ENCODE measurements around the gene TMF1. TPM values are rescaled to one million over a fixed set of nuclear protein-coding genes. Genes with fewer than 3 reads are reported as not detected.

The TMF1 gene
- total and polyA plus RNA-seq, 8 donors: 6.0 to 53.8 (median 12.6) TPM

GRCh38 chr3:69032142-69032541 lies 20.0 kb downstream of the TMF1 start:
- no peaks in the 10 kb centered on the region for H3K27me3 ChIP-seq
- TF ChIP-seq POLR2AphosphoS5 (IDR thresholded peaks at IDR 0.05) (no peak), POLR2A (IDR thresholded peaks at IDR 0.05) (no peak), CTCF (IDR thresholded peaks at IDR 0.05) (no peak), EP300 (IDR thresholded peaks at IDR 0.05) (no peak)

GRCh38 chr3:69031635-69032034 lies 20.5 kb downstream of the TMF1 start:
- H3K36me3 ChIP-seq: peaks cover 65 to 99% (median 98%) of the 10 kb centered on the region in 4 donors
- TF ChIP-seq POLR2A (IDR thresholded peaks at IDR 0.05) (no peak), EP300 (IDR thresholded peaks at IDR 0.05) (no peak), POLR2AphosphoS5 (IDR thresholded peaks at IDR 0.05) (no peak), CTCF (IDR thresholded peaks at IDR 0.05) (no peak)
- intact Hi-C loops (cut with DNase I; ENCODE audit: low total_unique reads): no loop called here

More at GRCh38 chr3:69032142-69032541, 20.0 kb downstream of the TMF1 start:
- no peak overlapping the region for H3K27ac ChIP-seq
- intact Hi-C loops (cut with DNase I; ENCODE audit: low total_unique reads): no loop called here
- no peaks in the 10 kb centered on the region for H3K9me3 ChIP-seq
- no peaks in the 10 kb centered on the region for H3K4me1 ChIP-seq
- H3K36me3 ChIP-seq: peaks cover 66 to 99% (median 98%) of the 10 kb centered on the region in 4 donors
- H3K4me3 ChIP-seq: no peak overlapping the region
- DNase-seq: no peak
- 84 to 96% (median 92%) methylated on average over 2 of the region's 2 CpGs for WGBS, 5 donors

GRCh38 chr3:69020857-69021256 lies 31.3 kb downstream of the TMF1 start:
- Histone ChIP-seq H3K36me3 (peaks cover 12 to 72% (median 61%) of the 10 kb centered on the region in 4 donors), H3K4me1 (no peaks in the 10 kb centered on the region), H3K27ac (no peak overlapping the region), H3K27me3 (no peaks in the 10 kb centered on the region), H3K9me3 (no peaks in the 10 kb centered on the region), H3K4me3 (no peak overlapping the region)
- WGBS, 5 donors: 57 to 69% (median 60%) methylated on average over 4 of the region's 4 CpGs
- DNase-seq: no peak
- intact Hi-C loops (cut with DNase I; ENCODE audit: low total_unique reads): no loop called here
- no peak for TF ChIP-seq EP300 (IDR thresholded peaks at IDR 0.05)
- no peak for TF ChIP-seq POLR2A (IDR thresholded peaks at IDR 0.05)
- no peak for TF ChIP-seq POLR2AphosphoS5 (IDR thresholded peaks at IDR 0.05)
- no peak for TF ChIP-seq CTCF (IDR thresholded peaks at IDR 0.05)

More at GRCh38 chr3:69031635-69032034, 20.5 kb downstream of the TMF1 start:
- no peaks in the 10 kb centered on the region for H3K9me3 ChIP-seq
- DNase-seq: no peak
- H3K4me3 ChIP-seq: no peak overlapping the region
- H3K27ac ChIP-seq: no peak overlapping the region
- no peaks in the 10 kb centered on the region for H3K27me3 ChIP-seq
- H3K4me1 ChIP-seq: no peaks in the 10 kb centered on the region
- WGBS, 5 donors: 75 to 88% (median 82%) methylated on average over 1 of the region's 1 CpG

GRCh38 chr3:69020424-69020823 lies 31.7 kb downstream of the TMF1 start:
- no peaks in the 10 kb centered on the region for H3K27me3 ChIP-seq
- no peak for DNase-seq
- H3K9me3 ChIP-seq: no peaks in the 10 kb centered on the region
- H3K36me3 ChIP-seq: peaks cover 7 to 67% (median 57%) of the 10 kb centered on the region in 4 donors
- no peak overlapping the region for H3K27ac ChIP-seq
- WGBS, 5 donors: 28 to 33% (median 29%) methylated on average over 2 of the region's 2 CpGs
- TF ChIP-seq CTCF (IDR thresholded peaks at IDR 0.05) (peak in 1 of 7 experiments; percentile 16), POLR2AphosphoS5 (IDR thresholded peaks at IDR 0.05) (no peak)
- H3K4me3 ChIP-seq: no peak overlapping the region
- H3K4me1 ChIP-seq: no peaks in the 10 kb centered on the region
- intact Hi-C loops (cut with DNase I; ENCODE audit: low total_unique reads): no loop called here

All from stomach (tissue), 9 donors.